GM18505 (cell line): Measurements from ENCODE around the gene DAO.
A peak's percentile ranks its signal among the peaks of the same experiment; 100 is the strongest.
"Not testable (repeated sequence)": the region's sequence is repeated elsewhere in the genome, so short reads cannot be mapped to it uniquely, and the experiment has no call there.

ENCODE experiments used
- ATAC-seq: cut with Tn5 transposase; IDR thresholded peaks from one replicate; pipeline ENCODE4 v1.9.1; 2021; ENCODE audit not compliant: unreplicated experiment
- POLR2A ChIP-seq: IDR thresholded peaks from 4 replicates; pipeline ENCODE4 v1.6.1; 2011; ENCODE audit warnings: borderline replicate concordance; ENCODE audit not compliant: insufficient read depth, insufficient read length; ENCODE audit errors: extremely low read depth

DAO gene

DNA sequence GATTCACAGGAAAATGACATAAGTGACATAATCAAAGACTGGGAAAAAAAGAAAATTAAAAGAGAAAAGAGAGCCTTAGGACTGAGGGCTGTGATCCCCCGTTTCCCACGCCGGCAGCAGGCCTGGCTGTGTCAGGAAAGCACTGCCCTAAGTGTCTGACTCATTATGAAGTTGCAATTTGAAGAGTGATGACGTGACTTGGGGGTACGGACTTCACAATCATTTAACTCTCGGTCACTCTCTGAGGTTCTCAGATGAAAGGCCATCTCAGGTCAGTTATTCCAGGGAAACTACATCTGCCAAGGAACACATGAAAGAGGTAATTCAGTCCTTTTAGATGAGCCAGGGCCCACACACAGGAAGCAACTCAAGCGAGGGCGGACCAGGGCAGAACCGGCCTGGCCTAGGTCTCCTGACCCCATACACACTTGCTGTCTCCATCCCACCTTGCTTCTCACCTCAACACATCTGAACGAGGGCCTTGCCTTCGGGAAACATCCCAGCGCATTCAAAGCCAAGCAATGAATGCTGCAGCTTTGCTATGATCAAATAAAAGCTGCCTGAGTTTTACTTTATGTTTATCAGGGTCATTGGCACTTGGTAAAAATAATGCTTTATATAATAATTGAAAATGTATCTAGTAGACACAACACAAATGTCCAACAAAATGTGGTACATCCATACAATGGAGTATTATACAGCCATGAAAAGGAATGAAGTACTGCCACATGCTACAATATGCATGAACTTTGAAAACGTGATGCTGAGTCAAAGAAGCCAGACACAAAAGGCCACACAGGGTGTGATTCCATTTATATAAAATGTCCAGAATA is 25.2 kb upstream of the DAO start:
- ATAC-seq: no peak
- no peak for TF ChIP-seq POLR2A

GRCh38 chr12:108855284-108856169 is 24.4 kb upstream of the DAO start:
- TF ChIP-seq POLR2A: no peak
- ATAC-seq: no peak

DNA sequence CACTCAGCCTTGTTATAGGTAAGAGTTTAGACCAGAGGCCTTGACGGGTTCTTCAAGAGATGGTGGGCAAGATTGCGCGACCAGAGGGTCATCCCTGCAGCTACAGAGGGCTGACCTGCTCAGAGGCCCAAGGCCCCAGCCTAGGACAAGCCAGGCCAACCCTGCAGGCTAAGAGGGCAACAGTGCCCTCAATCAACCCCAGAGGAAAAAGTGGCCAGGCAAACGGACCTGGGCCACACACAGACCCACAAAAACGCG is 23.8 kb upstream of the DAO start:
- TF ChIP-seq POLR2A: no peak
- no peak for ATAC-seq

DNA sequence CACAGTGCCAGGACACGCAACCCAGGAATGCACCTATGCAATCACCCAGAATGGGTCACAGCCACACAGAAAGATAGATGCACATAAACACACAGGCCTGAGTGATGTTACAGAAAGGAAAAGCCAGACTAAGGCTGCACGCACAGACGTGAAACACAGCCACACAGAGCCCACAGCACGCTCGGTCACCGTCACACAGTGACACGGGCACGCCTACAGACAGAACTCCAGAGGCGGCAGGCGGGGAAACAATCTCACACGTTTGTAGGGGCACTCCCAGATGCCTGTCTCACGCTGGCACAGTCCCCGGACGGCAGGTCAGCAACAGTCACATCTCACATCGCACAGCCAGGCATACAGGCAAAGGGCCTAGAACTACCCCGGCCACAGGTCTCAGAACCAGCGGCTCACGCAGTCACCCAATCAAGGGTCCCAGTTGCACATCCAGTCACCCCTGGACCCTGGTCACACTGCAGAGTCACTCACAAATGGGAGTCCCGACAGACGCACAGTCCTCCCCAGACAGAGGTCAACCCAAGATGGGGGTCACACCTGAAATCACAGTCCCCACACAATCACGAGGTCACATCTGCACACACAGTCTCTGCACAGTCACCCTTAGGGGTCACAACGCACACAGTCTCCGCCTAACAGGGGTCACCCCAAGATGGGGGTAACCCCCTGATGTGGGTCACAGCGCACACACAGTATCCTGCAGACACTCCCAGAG is 23.3 kb upstream of the DAO start:
- peak; percentile 54 for TF ChIP-seq POLR2A
- ATAC-seq: peak; percentile 23

- ATAC-seq: no peak
- no peak for TF ChIP-seq POLR2A
Observed at GRCh38 chr12:108857158-108857407, 22.8 kb upstream of the DAO start.

- TF ChIP-seq POLR2A: no peak
- no peak for ATAC-seq
Observed at GRCh38 chr12:108858311-108859074, 21.4 kb upstream of the DAO start.

DNA sequence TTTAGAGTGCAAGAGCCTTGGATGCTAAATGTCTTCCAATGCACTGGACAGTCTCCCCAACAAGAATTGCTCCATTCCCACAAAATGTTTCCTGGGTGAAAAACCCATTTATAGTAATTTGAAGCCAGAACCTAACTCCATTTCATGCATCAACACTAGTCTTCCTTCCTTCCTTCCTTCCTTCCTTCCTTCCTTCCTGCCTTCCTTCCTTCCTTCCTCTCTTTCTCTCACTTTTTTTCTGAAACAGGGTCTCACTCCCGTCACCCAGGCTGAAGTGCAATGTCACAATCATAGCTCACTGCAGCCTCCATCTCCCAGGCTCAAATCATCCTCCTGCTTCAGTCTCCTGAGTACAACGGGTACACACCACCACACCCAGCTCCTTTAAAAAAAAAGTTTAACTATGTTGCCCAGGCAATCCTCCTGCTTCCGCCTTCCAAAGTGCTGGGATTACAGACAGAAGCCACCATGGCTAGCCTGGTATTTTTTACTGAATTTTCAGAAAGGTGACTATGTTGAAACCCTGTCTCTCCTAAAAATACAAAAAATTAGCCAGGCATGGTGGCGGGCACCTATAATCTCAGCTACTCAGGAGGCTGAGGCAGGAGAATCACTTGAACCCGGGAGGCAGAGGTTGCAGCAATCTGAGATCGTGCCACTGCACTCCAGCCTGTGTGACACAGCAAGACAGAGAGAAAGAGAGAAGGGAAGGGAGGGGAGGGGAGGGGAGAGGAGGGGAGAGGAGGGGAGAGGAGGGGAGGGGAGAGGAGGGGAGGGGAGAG is 20.6 kb upstream of the DAO start:
- ATAC-seq: not testable (repeated sequence)

GRCh38 chr12:108859923-108860291 is 20.0 kb upstream of the DAO start:
- no peak for ATAC-seq
- TF ChIP-seq POLR2A: no peak

- no peak for ATAC-seq
- TF ChIP-seq POLR2A: no peak
Observed at GRCh38 chr12:108860443-108860842, 19.4 kb upstream of the DAO start.

DNA sequence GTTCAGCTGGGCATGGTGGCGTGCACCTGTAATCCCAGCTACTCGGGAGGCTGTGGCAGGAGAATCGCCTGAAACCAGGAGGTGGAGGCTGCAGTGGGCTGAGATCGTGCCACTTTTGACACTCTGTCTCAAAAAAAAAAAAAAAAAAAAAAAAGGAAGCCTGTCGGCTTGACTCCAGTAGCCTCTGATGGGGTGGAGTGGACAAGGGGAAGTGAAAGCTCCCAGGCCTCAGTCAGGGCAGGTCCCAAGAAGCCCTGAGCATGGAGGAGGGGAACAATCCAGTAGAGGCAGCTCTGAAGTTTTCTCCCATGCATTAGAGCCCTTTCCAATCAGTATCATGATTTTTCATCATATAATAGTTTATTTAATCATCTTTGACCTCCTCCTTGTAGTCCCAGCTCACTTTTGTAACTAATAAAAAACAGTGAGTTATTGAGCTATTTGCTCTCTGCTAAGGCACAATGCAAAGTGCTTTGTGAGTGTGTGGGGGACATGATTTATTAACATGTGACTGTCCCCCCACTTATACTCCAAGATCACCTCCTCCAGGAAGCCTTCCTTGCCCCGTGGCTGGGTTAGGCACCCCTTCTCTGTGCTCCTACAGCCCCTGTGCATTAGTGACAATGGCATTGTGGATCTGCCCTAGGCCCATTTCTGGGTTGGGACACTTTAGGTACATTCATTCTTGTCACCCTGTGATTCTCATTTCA is 17.9 kb upstream of the DAO start:
- ATAC-seq: no peak
- TF ChIP-seq POLR2A: no peak

DNA sequence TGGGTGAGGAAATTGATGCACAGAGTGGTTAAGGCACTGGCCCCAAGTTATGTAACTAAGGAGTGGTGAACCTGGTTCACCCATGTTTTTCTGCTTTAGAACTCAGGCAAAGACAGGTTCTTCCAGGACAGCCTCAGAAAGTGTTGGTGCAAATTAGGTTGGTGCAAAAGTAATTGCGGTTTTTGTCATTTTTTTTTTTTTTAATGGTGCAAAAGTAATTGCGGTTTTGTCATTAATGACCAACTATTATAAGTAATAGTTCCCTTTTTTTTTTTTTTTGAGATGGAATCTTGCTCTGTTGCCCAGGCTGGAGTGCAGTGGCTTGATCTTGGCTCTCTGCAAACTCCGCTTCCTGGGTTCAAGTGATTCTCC is 17.3 kb upstream of the DAO start:
- TF ChIP-seq POLR2A: no peak
- no peak for ATAC-seq

DNA sequence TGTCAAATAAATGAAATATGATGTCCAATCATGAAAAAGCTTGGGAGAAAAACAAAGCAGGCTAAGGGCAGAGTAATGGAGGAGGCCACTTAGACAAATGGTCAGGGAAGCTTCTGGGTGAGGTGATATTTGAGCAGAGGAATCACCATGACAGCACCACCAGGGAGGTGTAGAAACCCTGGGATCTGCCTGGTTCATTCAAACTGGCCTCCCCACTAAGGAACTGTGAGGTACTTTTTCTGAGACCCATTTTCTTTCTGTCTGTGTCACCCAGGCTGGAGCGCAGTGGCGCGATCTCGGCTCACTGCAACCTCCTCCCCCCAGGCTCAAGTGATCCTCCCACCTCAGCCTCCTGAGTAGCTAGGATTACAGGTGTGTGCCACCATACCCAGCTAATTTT is 14.7 kb upstream of the DAO start:
- no peak for ATAC-seq
- TF ChIP-seq POLR2A: no peak

GRCh38 chr12:108866083-108866482 is 13.8 kb upstream of the DAO start:
- ATAC-seq: not testable (repeated sequence)
